Right lobe of liver (tissue), 6 donors: ENCODE measurements around the gene CHD2. TPM values are rescaled to one million over a fixed set of nuclear protein-coding genes. Genes with fewer than 3 reads are reported as not detected.
A peak's percentile ranks its signal among the peaks of the same experiment; 100 is the strongest.

Experiments
- ATAC-seq, 4 donors: fragments of 200-7000 bp; cut with Tn5 transposase; one replicate each; pipeline ENCODE4 v1.9.1; 2020; ENCODE audit warnings: mild to moderate bottlenecking in 4 of 4, moderate library complexity in 4 of 4
- DNase-seq, 3 donors: peaks; one replicate each; pipeline ENCODE4 v3.0.0-alpha.2; 2020
- H3K27ac ChIP-seq, 3 donors: fragments of 200-600 bp; one replicate each; pipeline ENCODE4 v1.8.0; 2022
- H3K27me3 ChIP-seq, 2 donors: fragments of 200-600 bp; one replicate each; pipeline ENCODE4 v1.8.0; 2022
- H3K36me3 ChIP-seq, 4 donors: fragments of 200-600 bp; sonication (generic) in 1 of 4; one replicate each; pipeline versions ENCODE4 v1.5.1 to v1.8.0; 2017 to 2022; ENCODE audit warnings: control low read depth in 1 of 4
- H3K4me1 ChIP-seq, 4 donors: fragments of 200-600 bp; sonication (generic) in 1 of 4; one replicate each; pipeline versions ENCODE4 v1.5.1 to v1.8.0; 2017 to 2022; ENCODE audit warnings: control low read depth in 1 of 4
- H3K4me3 ChIP-seq, 3 donors: fragments of 200-600 bp; one replicate each; pipeline ENCODE4 v1.8.0; 2022
- H3K9me3 ChIP-seq, 4 donors: fragments of 200-600 bp; sonication (generic) in 1 of 4; one replicate each; pipeline versions ENCODE4 v1.5.1 to v1.8.0; 2017 to 2022; ENCODE audit warnings: control low read depth in 1 of 4
- POLR2A ChIP-seq: fragments of 450-650 bp; IDR thresholded peaks from one replicate; pipeline ENCODE4 v1.6.1; 2017; ENCODE audit warnings: antibody characterized with exemption, mild to moderate bottlenecking
- WGBS: methylation state at CpG from one replicate; pipeline ENCODE4 v1.1.6; 2018; ENCODE audit warnings: low coverage, low lambda C conversion rate; ENCODE audit not compliant: insufficient coverage; ENCODE audit errors: missing lambda C conversion rate; 5-methylcytosine and 5-hydroxymethylcytosine counted together
- intact Hi-C, 2 donors: fragments of 100-400 bp; cut with DNase I; formaldehyde crosslinking; loops; one replicate each; pipeline versions ENCODE4 v1.11.2 to v1.14.1; 2022
- total RNA-seq, 6 experiments: library from RNA; depleted of rRNA in 2 of 6; stranded (reverse); fragments of >200 nt in 2 of 6; fragmentation: NEBNext Ultra II Directional in 3 of 6; extraction: Animal tissue kit (Norgen Biotek cat#: 25700) in 3 of 6; gene quantifications; one replicate each; pipeline versions ENCODE4 v1.1.0 to v1.2.4, GENCODE V29; 2016 to 2023
- TF ChIP-seq, protein P1 (sequence below), 4 donors: fragments of 200-600 bp in 3 of 4; fragments of 450-650 bp in 1 of 4; IDR thresholded peaks; one replicate each; pipeline versions ENCODE4 v1.5.1 to v1.8.0; 2016 to 2022; ENCODE audit warnings: antibody characterized with exemption in 4 of 4, mild to moderate bottlenecking in 2 of 4
- donor health status: DM: no; HTN: yes; CAD: no.
- donor health status: DM: no; HTN: no; CAD: no.
- donor health status: DM: no; HTN: no; CAD: no.
- donor health status: DM: no; HTN: yes; CAD: no.
- donor health status: DM: no; HTN: yes; CAD: no.

The CHD2 gene
- total RNA-seq, 6 experiments from 2014 or later = 41.4 to 65.0 (median 56.6) TPM

GRCh38 chr15:93045191-93045785 is 145.2 kb downstream of the CHD2 start:
- no peak overlapping the region for H3K27ac ChIP-seq
- 92% methylated on average over 5 of the region's 27 CpGs for WGBS
- DNase-seq (peak in 1 of 3 donors; percentile 51), ATAC-seq (no peak)
- H3K36me3 ChIP-seq = no peaks in the 10 kb centered on the region
- no peak overlapping the region for H3K4me3 ChIP-seq
- intact Hi-C loops = no loop called here
- H3K4me1 ChIP-seq = no peaks in the 10 kb centered on the region
- no peaks in the 10 kb centered on the region for H3K9me3 ChIP-seq
- no peaks in the 10 kb centered on the region for H3K27me3 ChIP-seq
- TF ChIP-seq POLR2A = no peak
- TF ChIP-seq, protein P1, sequence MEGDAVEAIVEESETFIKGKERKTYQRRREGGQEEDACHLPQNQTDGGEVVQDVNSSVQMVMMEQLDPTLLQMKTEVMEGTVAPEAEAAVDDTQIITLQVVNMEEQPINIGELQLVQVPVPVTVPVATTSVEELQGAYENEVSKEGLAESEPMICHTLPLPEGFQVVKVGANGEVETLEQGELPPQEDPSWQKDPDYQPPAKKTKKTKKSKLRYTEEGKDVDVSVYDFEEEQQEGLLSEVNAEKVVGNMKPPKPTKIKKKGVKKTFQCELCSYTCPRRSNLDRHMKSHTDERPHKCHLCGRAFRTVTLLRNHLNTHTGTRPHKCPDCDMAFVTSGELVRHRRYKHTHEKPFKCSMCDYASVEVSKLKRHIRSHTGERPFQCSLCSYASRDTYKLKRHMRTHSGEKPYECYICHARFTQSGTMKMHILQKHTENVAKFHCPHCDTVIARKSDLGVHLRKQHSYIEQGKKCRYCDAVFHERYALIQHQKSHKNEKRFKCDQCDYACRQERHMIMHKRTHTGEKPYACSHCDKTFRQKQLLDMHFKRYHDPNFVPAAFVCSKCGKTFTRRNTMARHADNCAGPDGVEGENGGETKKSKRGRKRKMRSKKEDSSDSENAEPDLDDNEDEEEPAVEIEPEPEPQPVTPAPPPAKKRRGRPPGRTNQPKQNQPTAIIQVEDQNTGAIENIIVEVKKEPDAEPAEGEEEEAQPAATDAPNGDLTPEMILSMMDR (IDR thresholded peaks at IDR 0.05) = no peak

DNA sequence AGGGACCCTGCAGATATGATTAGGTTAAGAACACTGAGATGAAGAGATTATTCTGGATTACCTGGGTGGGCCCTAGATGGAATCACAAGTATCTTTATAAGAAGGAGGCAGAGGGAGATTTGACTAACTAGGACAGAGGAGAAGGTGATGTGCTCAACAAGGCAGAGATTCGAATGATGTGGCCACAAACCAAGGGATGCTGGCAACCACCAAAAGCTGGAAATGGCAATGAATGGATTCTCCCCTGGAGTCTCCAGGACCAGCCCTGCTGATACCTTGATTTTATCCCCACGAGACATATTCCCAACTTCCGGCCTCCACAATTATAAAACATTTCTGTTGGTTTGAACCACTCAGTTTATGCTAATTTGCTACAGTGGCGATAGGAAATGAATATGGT is 146.0 kb downstream of the CHD2 start:
- TF ChIP-seq, protein P1 (IDR thresholded peaks at IDR 0.05) = no peak
- no peak for TF ChIP-seq POLR2A

GRCh38 chr15:93046721-93047120 is 146.6 kb downstream of the CHD2 start:
- H3K27me3 ChIP-seq = no peaks in the 10 kb centered on the region
- no peaks in the 10 kb centered on the region for H3K36me3 ChIP-seq
- H3K4me3 ChIP-seq = no peak overlapping the region
- no CpG with 5 or more reads among the region's 7 CpGs for WGBS
- ATAC-seq (no peak), DNase-seq (no peak)
- intact Hi-C loops = no loop called here
- TF ChIP-seq, protein P1 (IDR thresholded peaks at IDR 0.05) = no peak
- no peak for TF ChIP-seq POLR2A
- H3K27ac ChIP-seq = no peak overlapping the region
- no peaks in the 10 kb centered on the region for H3K9me3 ChIP-seq
- no peaks in the 10 kb centered on the region for H3K4me1 ChIP-seq

More for the DNA sequence above, 146.0 kb downstream of the CHD2 start:
- Histone ChIP-seq H3K27ac (no peak overlapping the region), H3K4me1 (no peaks in the 10 kb centered on the region), H3K9me3 (no peaks in the 10 kb centered on the region), H3K27me3 (no peaks in the 10 kb centered on the region), H3K36me3 (no peaks in the 10 kb centered on the region), H3K4me3 (no peak overlapping the region)
- ATAC-seq (no peak), DNase-seq (no peak)
- intact Hi-C loops = no loop called here
- 59% methylated on average over 4 of the region's 4 CpGs for WGBS

GRCh38 chr15:93047621-93048425 is 147.7 kb downstream of the CHD2 start:
- WGBS = 36% methylated on average over 11 of the region's 18 CpGs
- DNase-seq (peak in 1 of 3 donors; percentile 43), ATAC-seq (peak in 2 of 4 donors; percentile 11 to 22)

More at GRCh38 chr15:93047621-93048425, 147.7 kb downstream of the CHD2 start:
- H3K36me3 ChIP-seq = no peaks in the 10 kb centered on the region
- no peak overlapping the region for H3K27ac ChIP-seq
- intact Hi-C loops = no loop called here
- no peaks in the 10 kb centered on the region for H3K4me1 ChIP-seq
- H3K27me3 ChIP-seq = no peaks in the 10 kb centered on the region
- no peak overlapping the region for H3K4me3 ChIP-seq
- H3K9me3 ChIP-seq = no peaks in the 10 kb centered on the region
- TF ChIP-seq, protein P1 (IDR thresholded peaks at IDR 0.05) = no peak
- no peak for TF ChIP-seq POLR2A
